Measurements from ENCODE around the gene ATXN7L3.
A peak's percentile ranks its signal among the peaks of the same experiment; 100 is the strongest.

ATXN7L3 gene

GRCh38 chr17:44209786-44210341 lies 10.2 kb upstream of the ATXN7L3 start:
- peaks cover 75% of the 10 kb centered on the region for H3K36me3 ChIP-seq (ENCODE audit: insufficient read depth, low read length)
- H3K9ac ChIP-seq (ENCODE audit: insufficient read length), result no peak overlapping the region
- TF ChIP-seq EZH2 (IDR thresholded peaks at IDR 0.05), result no peak
- TF ChIP-seq FOXP2 (optimal IDR thresholded peaks at IDR 0.05; ENCODE audit: control extremely low read depth, extremely low read length, insufficient read depth), result no peak
- no peak for TF ChIP-seq POLR2AphosphoS5 (IDR thresholded peaks at IDR 0.05; ENCODE audit: borderline replicate concordance, low read depth, low read length)
- no peak overlapping the region for H3K4me3 ChIP-seq
- H3K27ac ChIP-seq, result no peak overlapping the region; the same call in none of the 2 replicates
- no peak for DNase-seq (ENCODE audit: low read depth, low spot score)
- H3K9me3 ChIP-seq (ENCODE audit: low read depth, low read length), result no peaks in the 10 kb centered on the region

- no peak overlapping the region for H3K4me3 ChIP-seq
- H3K9ac ChIP-seq (ENCODE audit: insufficient read length), result no peak overlapping the region
- no peaks in the 10 kb centered on the region for H3K9me3 ChIP-seq (ENCODE audit: low read depth, low read length)
- no peak overlapping the region for H3K27ac ChIP-seq
- H3K36me3 ChIP-seq (ENCODE audit: insufficient read depth, low read length), result peaks cover 54% of the 10 kb centered on the region
- TF ChIP-seq EZH2 (IDR thresholded peaks at IDR 0.05) (no peak), POLR2AphosphoS5 (IDR thresholded peaks at IDR 0.05; ENCODE audit: borderline replicate concordance, low read depth, low read length) (no peak), FOXP2 (optimal IDR thresholded peaks at IDR 0.05; ENCODE audit: control extremely low read depth, extremely low read length, insufficient read depth) (no peak)
- no peak for DNase-seq (ENCODE audit: low read depth, low spot score)
Measured at GRCh38 chr17:44207743-44208142, 8.1 kb upstream of the ATXN7L3 start.

- H3K27ac ChIP-seq, result no peak overlapping the region
- H3K36me3 ChIP-seq (ENCODE audit: insufficient read depth, low read length), result peaks cover 52% of the 10 kb centered on the region
- DNase-seq (ENCODE audit: low read depth, low spot score), result no peak
- no peak for TF ChIP-seq POLR2AphosphoS5 (IDR thresholded peaks at IDR 0.05; ENCODE audit: borderline replicate concordance, low read depth, low read length)
- TF ChIP-seq EZH2 (IDR thresholded peaks at IDR 0.05), result no peak
- TF ChIP-seq FOXP2 (optimal IDR thresholded peaks at IDR 0.05; ENCODE audit: control extremely low read depth, extremely low read length, insufficient read depth), result no peak
- H3K4me3 ChIP-seq, result no peak overlapping the region
- H3K9ac ChIP-seq (ENCODE audit: insufficient read length), result no peak overlapping the region
- H3K9me3 ChIP-seq (ENCODE audit: low read depth, low read length), result no peaks in the 10 kb centered on the region
Measured at GRCh38 chr17:44207319-44207718, 7.6 kb upstream of the ATXN7L3 start.

- no peaks in the 10 kb centered on the region for H3K9me3 ChIP-seq (ENCODE audit: low read depth, low read length)
- H3K27ac ChIP-seq, result no peak overlapping the region
- H3K36me3 ChIP-seq (ENCODE audit: insufficient read depth, low read length), result peaks cover 48% of the 10 kb centered on the region
- no peak overlapping the region for H3K9ac ChIP-seq (ENCODE audit: insufficient read length)
- H3K4me3 ChIP-seq, result no peak overlapping the region
- no peak for TF ChIP-seq FOXP2 (optimal IDR thresholded peaks at IDR 0.05; ENCODE audit: control extremely low read depth, extremely low read length, insufficient read depth)
- TF ChIP-seq EZH2 (IDR thresholded peaks at IDR 0.05), result no peak
- TF ChIP-seq POLR2AphosphoS5 (IDR thresholded peaks at IDR 0.05; ENCODE audit: borderline replicate concordance, low read depth, low read length), result no peak
- no peak for DNase-seq (ENCODE audit: low read depth, low spot score)
Measured at GRCh38 chr17:44206825-44207155, 7.1 kb upstream of the ATXN7L3 start.

GRCh38 chr17:44205962-44206824 lies 6.5 kb upstream of the ATXN7L3 start:
- Histone ChIP-seq H3K9me3 (ENCODE audit: low read depth, low read length) (no peaks in the 10 kb centered on the region), H3K27ac (peak overlapping the region; percentile 58), H3K4me3 (no peak overlapping the region), H3K9ac (ENCODE audit: insufficient read length) (no peak overlapping the region), H3K36me3 (ENCODE audit: insufficient read depth, low read length) (peaks cover 42% of the 10 kb centered on the region)
- DNase-seq (ENCODE audit: low read depth, low spot score), result no peak
- TF ChIP-seq FOXP2 (optimal IDR thresholded peaks at IDR 0.05; ENCODE audit: control extremely low read depth, extremely low read length, insufficient read depth) (no peak), POLR2AphosphoS5 (IDR thresholded peaks at IDR 0.05; ENCODE audit: borderline replicate concordance, low read depth, low read length) (peak; percentile 26)

GRCh38 chr17:44204441-44204882 lies 4.8 kb upstream of the ATXN7L3 start:
- no peak for DNase-seq (ENCODE audit: low read depth, low spot score)
- Histone ChIP-seq H3K9ac (ENCODE audit: insufficient read length) (no peak overlapping the region), H3K9me3 (ENCODE audit: low read depth, low read length) (no peaks in the 10 kb centered on the region), H3K27ac (peak overlapping the region; percentile 58), H3K36me3 (ENCODE audit: insufficient read depth, low read length) (peaks cover 26% of the 10 kb centered on the region), H3K4me3 (no peak overlapping the region)
- TF ChIP-seq FOXP2 (optimal IDR thresholded peaks at IDR 0.05; ENCODE audit: control extremely low read depth, extremely low read length, insufficient read depth) (no peak), EZH2 (IDR thresholded peaks at IDR 0.05) (no peak), POLR2AphosphoS5 (IDR thresholded peaks at IDR 0.05; ENCODE audit: borderline replicate concordance, low read depth, low read length) (no peak)

- H3K36me3 ChIP-seq (ENCODE audit: insufficient read depth, low read length), result peaks cover 20% of the 10 kb centered on the region
- peak overlapping the region; percentile 58 for H3K27ac ChIP-seq
- peak; percentile 58 for DNase-seq (ENCODE audit: low read depth, low spot score)
- no peak overlapping the region for H3K9ac ChIP-seq (ENCODE audit: insufficient read length)
- H3K4me3 ChIP-seq, result no peak overlapping the region
- TF ChIP-seq EZH2 (IDR thresholded peaks at IDR 0.05) (no peak), POLR2AphosphoS5 (IDR thresholded peaks at IDR 0.05; ENCODE audit: borderline replicate concordance, low read depth, low read length) (no peak), FOXP2 (optimal IDR thresholded peaks at IDR 0.05; ENCODE audit: control extremely low read depth, extremely low read length, insufficient read depth) (no peak)
- H3K9me3 ChIP-seq (ENCODE audit: low read depth, low read length), result no peaks in the 10 kb centered on the region
Measured at GRCh38 chr17:44203731-44204440, 4.2 kb upstream of the ATXN7L3 start.

GRCh38 chr17:44202756-44203155 lies 3.1 kb upstream of the ATXN7L3 start:
- TF ChIP-seq EZH2 (IDR thresholded peaks at IDR 0.05), result no peak
- TF ChIP-seq FOXP2 (optimal IDR thresholded peaks at IDR 0.05; ENCODE audit: control extremely low read depth, extremely low read length, insufficient read depth), result no peak
- no peak for TF ChIP-seq POLR2AphosphoS5 (IDR thresholded peaks at IDR 0.05; ENCODE audit: borderline replicate concordance, low read depth, low read length)
- Histone ChIP-seq H3K4me3 (no peak overlapping the region), H3K27ac (no peak overlapping the region), H3K36me3 (ENCODE audit: insufficient read depth, low read length) (peaks cover 12% of the 10 kb centered on the region), H3K9me3 (ENCODE audit: low read depth, low read length) (no peaks in the 10 kb centered on the region), H3K9ac (ENCODE audit: insufficient read length) (no peak overlapping the region)
- DNase-seq (ENCODE audit: low read depth, low spot score), result no peak

Measured in SK-N-MC (cell line).